Hematopoietic multipotent progenitor cell (in vitro differentiated cells): ENCODE data around the gene SFXN5. TPM values are rescaled to one million over a fixed set of nuclear protein-coding genes. Genes with fewer than 3 reads are reported as not detected.
"Not testable (repeated sequence)": the region's sequence is repeated elsewhere in the genome, so short reads cannot be mapped to it uniquely, and the experiment has no call there.

Experiments used
- DNase-seq, 3 donors: peaks; one replicate each; pipeline ENCODE4 v3.0.0-alpha.2; 2011 to 2015; ENCODE audit warnings: low read depth in 2 of 3, low spot score in 2 of 3
- total RNA-seq: library from RNA; depleted of rRNA; stranded (reverse); fragments of >200 nt; gene quantifications from one replicate; pipeline ENCODE4 v1.2.3, GENCODE V29; 2012

The SFXN5 gene
- total RNA-seq, result 28.8 TPM

- DNase-seq, result peak; percentile 81 to 97 (median 97)
Measured at GRCh38 chr2:73071360-73072128, at the start of gene SFXN5. SFXN5 (minus strand) TSS chr2:73071712; CDS start chr2:73071705, 7 bp downstream.

GRCh38 chr2:73119611-73120239 lies 48.2 kb upstream of the SFXN5 start:
- DNase-seq, result not testable (repeated sequence)

DNA sequence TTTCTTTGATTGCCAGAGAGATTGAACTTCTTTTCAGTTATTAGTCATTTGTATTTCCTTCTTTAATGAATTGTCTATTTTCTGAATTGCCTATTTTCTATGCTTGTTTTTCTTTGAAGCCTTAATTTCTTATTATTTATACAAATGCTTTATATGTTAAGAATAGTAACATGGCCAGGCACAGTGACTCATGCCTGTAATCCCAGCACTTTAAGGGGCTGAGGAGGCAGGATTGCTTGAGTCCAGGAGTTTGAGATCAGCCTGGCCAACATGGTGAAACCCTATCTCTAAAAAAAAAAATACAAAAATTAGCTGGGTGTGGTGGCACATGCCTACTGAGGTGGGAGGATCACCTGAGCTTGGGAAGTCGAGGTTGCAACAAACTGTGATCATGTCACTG lies 45.9 kb upstream of the SFXN5 start:
- DNase-seq, result no peak

- DNase-seq, result no peak
Measured at GRCh38 chr2:73116182-73116960, 44.9 kb upstream of the SFXN5 start.

- no peak for DNase-seq
Measured at GRCh38 chr2:73114273-73114867, 42.9 kb upstream of the SFXN5 start.

GRCh38 chr2:73112913-73113854 lies 41.7 kb upstream of the SFXN5 start, which contains the start of gene RAB11FIP5:
RAB11FIP5 (minus strand) TSS chr2:73112948; CDS start chr2:73112777, 171 bp downstream.
- peak; percentile 57 to 71 (median 63) for DNase-seq

- peak in 2 of 3 donors; percentile 30 to 38 for DNase-seq
Measured at GRCh38 chr2:73112026-73112912, 40.8 kb upstream of the SFXN5 start.

DNA sequence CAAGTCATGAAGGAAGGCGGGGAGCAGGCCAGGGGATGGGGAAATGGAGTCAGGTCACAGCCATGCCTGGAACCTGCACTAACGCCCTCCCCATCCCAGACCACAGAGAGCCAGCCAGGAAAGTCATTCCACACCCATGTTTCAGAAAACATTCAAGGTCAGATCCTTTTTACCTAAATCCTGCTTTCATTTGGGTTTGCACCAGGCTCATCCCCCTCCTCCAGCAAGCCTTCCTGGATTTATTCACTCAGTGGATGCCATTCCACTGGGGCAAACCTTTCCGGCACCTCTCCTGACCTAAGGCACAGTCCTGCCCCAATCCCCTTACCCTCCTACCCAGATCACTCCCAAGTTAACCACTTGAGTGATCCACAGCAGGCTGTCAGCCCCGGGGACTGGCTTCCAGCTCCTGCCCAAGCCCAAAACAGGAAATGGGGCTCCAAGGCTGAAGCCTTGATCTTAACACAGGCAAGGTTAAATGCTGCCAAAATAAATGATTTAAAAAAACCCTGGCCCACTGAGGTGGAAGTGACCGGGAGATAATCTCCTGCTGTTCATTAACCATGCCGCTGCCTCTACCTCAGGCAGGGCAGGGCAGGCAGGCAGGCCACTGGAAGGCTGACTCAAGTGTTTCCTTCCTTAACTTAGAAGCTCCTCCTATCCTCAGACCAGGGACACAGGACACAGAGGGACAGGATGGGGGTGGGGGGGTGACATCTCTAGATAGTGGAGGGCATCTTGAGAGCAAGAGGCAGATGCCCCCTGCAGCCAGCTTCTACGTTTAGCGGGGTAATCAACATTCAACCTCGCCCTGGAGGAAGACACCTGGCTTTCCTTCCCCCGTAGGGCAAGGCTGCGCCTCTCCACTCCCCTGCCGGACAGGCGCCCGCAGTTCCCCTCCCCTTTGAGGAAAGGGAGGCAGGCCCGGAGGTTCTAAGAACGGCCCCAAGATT lies 39.8 kb upstream of the SFXN5 start:
- peak in 2 of 3 donors; percentile 21 to 24 for DNase-seq

DNA sequence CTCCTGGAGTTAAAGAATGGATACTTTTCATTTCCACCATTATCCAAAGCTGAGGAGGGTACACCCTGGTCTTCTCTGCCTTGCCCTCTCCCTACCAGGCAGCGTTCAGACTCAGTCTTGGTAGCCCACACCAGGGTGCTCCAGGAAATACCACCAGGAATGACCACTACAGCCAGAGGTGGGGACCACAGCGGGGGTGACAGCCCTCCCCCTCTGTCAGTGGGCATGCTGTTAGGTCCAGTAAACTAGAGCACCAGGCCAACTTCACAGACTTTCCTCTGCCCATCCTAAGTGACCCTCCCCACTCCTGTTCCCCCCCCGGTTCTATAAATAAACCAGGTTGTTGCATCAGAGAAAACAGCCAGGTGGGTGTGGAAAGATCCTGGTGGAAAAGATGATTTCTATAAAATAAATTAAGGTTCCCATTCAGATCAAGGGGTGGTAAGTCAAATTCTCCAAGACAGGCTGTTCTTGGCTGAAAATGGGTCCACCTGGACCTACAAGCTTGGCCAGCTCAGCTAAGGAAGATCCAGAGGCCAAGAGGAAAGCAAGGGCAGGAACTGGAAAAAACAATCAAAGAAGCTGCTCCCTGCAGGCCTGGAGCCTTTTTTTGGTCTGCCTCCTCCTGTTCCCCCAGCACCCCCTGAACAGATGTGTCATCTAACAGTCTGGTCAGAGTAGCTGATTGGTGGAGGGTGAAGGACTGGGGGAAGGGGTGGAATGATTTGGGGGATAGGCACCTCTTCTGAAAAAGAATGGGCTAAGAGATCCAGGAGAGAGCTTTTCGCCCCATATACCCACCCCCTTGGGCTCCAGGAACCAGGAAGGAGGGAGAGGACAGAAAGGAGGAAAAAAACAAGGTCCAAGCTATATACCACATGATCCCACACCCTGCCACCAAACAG lies 38.9 kb upstream of the SFXN5 start:
- DNase-seq, result no peak

GRCh38 chr2:73109431-73110167 lies 38.1 kb upstream of the SFXN5 start:
- DNase-seq, result no peak

DNA sequence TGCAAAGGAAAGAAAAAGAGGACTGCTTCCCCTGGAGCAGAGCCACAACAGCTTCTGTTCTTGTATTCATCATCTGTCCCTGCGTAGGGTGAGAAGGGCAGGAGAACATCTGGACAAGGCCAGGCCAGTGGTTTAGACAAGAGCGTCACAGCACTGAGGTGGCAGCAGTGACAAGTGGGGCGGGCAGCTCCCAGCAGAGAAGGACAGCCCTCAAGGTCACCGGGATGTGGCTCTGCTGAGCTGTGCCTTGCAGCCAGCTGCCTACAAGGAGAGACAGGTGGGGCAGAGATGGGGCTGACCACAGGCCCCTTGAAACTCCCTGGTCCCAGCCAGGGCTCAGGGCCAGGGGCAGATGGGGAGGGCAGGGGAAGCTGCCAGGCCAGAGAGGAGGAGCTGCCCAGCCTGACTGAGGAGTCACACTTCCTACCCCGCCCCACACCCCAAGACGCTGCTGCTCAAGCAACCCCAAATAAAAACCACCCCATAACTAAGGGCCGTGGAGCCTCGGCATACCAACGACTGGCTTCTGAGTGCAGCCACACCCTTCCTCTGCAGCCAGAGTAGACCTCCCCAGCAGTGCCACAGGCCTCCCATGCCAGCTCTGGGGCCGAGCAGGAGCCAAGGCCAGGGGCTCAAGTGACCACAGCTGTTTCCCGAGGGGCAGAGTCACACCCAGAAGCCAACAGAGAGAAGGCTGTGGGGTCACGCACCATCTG lies 35.9 kb upstream of the SFXN5 start:
- DNase-seq, result no peak

GRCh38 chr2:73106791-73107190 lies 35.3 kb upstream of the SFXN5 start:
- no peak for DNase-seq

GRCh38 chr2:73105511-73105971 lies 34.0 kb upstream of the SFXN5 start:
- DNase-seq, result no peak

- DNase-seq, result no peak
Measured at GRCh38 chr2:73104933-73105332, 33.4 kb upstream of the SFXN5 start.

DNA sequence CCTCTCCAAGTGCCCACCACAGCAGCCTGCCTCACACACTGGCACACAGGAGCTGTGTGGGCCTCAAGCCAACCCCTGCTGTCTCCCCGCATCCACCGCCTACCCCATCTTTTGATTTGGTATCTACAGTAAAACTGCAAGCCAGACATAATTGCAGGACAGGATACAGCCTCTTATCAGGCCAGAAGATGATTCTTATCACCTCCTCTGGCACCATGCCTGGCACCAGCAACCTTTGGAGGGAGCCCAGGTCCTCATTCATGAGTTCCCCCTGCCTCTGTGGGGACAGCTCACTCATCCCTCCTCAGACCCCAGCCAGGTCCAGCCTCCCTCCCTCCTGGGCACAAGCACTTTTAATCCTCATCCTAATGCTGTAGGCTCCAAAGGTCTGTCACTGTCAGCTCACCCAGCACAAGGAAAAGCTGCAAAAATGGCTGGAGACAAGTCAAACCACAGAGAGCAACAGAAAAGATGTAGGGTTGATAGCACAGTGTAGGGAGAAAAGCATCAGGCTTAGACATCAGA lies 31.6 kb upstream of the SFXN5 start:
- DNase-seq, result peak in 1 of 3 donors; percentile 66
